Breast epithelium (tissue), 4 donors: ENCODE results near the gene NEU4. TPM values are rescaled to one million over a fixed set of nuclear protein-coding genes. Genes with fewer than 3 reads are reported as not detected.
"Not testable (repeated sequence)": the region's sequence is repeated elsewhere in the genome, so short reads cannot be mapped to it uniquely, and the experiment has no call there.

Experiments used
- DNase-seq, 2 donors: peaks; one replicate each; pipeline ENCODE4 v3.0.0-alpha.2; 2019; ENCODE audit warnings: low spot score in 2 of 2
- H3K27ac ChIP-seq, 2 donors: fragments of 200-600 bp; sonication (generic) in 1 of 2; one replicate each; pipeline ENCODE4 v1.5.1; 2016 to 2019; ENCODE audit warnings: mild to moderate bottlenecking in 1 of 2
- H3K27me3 ChIP-seq, 2 donors: fragments of 200-600 bp; sonication (generic) in 1 of 2; one replicate each; pipeline versions ENCODE4 v1.5.1 to v1.6.0; 2017 to 2019; ENCODE audit warnings: control low read depth in 1 of 2, mild to moderate bottlenecking in 1 of 2
- H3K36me3 ChIP-seq: fragments of 200-600 bp; one replicate; pipeline ENCODE4 v1.5.1; 2019
- H3K4me1 ChIP-seq, 2 donors: fragments of 200-600 bp; sonication (generic); one replicate each; pipeline ENCODE4 v1.5.1; 2016 to 2019; ENCODE audit warnings: control low read depth in 1 of 2
- H3K4me3 ChIP-seq, 3 donors: fragments of 200-600 bp; sonication (generic); 1 replicate in 2 of 3; 2 replicates in 1 of 3; pipeline ENCODE4 v1.5.1; 2016 to 2019; ENCODE audit warnings: mild to moderate bottlenecking in 3 of 3, moderate library complexity in 2 of 3
- H3K9me3 ChIP-seq, 2 donors: fragments of 200-600 bp; sonication (generic) in 1 of 2; one replicate each; pipeline ENCODE4 v1.5.1; 2016 to 2019; ENCODE audit warnings: control low read depth in 1 of 2
- POLR2A ChIP-seq: fragments of 450-650 bp; IDR thresholded peaks from one replicate; pipeline ENCODE4 v1.6.1; 2016; ENCODE audit warnings: antibody characterized with exemption, mild to moderate bottlenecking, moderate library complexity
- POLR2AphosphoS5 ChIP-seq, 3 donors: sonication (generic); formaldehyde crosslinking; IDR thresholded peaks; one replicate each; pipeline ENCODE4 v1.6.1; 2017; ENCODE audit warnings: antibody characterized with exemption in 3 of 3
- intact Hi-C: fragments of 100-400 bp; cut with DNase I; formaldehyde crosslinking; loops from one replicate; pipeline ENCODE4 v1.15.1; 2023; ENCODE audit warnings: low total_unique reads
- total RNA-seq, 3 donors: library from RNA; depleted of rRNA; stranded (reverse); fragments of >200 nt; gene quantifications; one replicate each; pipeline ENCODE4 v1.1.0, GENCODE V29; 2016
- TF ChIP-seq, protein P1 (sequence below), 3 donors: fragments of 450-650 bp; IDR thresholded peaks; one replicate each; pipeline ENCODE4 v1.5.1; 2016 to 2017; ENCODE audit warnings: antibody characterized with exemption in 3 of 3, mild to moderate bottlenecking in 3 of 3, moderate library complexity in 3 of 3

The NEU4 gene
- total RNA-seq, 3 donors from 2014 or later, result 0.33 to 3.0 (median 0.44) TPM

DNA sequence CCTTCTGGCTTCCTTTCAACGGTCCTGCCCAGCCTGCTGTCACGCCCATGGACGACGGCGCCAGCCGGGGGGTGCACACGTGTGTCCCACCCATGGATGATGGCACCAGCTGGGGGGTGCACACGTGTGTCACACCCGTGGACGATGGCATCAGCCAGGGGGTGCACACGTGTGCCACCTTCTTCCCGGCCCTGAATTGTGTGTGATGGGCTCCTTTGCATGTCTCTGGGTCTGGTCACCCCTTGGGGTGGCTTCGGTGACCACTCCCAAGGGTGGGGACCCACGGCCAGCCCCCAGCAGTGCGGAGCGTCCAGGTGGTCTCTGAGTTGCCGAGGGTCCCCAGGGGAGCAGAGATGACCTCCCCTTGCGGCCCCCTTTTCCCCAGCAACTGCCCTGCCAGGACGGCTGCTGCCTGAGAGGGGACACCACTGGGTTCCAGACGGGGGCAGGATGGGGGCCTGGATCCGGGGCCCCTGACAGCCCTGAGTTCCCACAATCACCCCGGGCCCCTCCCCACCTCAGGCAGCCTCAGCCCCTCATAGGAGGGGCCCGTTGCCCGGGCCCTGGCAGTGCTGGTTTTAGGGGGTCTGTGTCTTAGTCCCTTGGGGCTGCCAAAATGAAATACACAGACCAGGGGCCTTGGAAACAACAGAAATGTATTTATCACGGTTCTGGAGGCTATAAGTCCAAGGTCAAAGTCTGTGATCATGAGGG is 9.4 kb downstream of the NEU4 start:
- DNase-seq, result peak in 1 of 2 donors; percentile 27
- no peaks in the 10 kb centered on the region for H3K9me3 ChIP-seq

DNA sequence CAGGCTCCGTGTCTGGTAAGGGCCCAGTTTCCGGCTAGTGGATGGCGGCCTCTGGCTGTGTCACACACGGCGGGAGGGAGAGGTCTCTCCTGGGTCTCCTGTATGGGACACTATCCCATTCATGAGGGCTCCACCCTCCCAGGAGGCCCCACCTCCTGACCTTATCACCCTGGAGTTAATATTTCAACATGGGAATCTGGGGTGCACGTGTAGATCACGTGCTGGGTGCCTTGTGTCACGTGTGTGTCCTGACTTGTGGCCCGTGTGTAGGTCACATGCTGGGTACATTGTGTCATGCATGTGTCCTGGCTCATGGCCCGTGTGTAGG is 9.9 kb downstream of the NEU4 start:
- intact Hi-C loops, result loop anchor here (5.0 kb wide), 1 partner anchor 692 kb away; no protein-coding TSS in a partner anchor
- DNase-seq, result peak in 1 of 2 donors; percentile 25

More for the DNA sequence above, 9.4 kb downstream of the NEU4 start:
- Histone ChIP-seq H3K36me3 (no peaks in the 10 kb centered on the region), H3K27ac (no peak overlapping the region), H3K27me3 (peaks cover 0 to 44% of the 10 kb centered on the region in 2 donors), H3K4me3 (no peak overlapping the region), H3K4me1 (no peaks in the 10 kb centered on the region)
- no peak for TF ChIP-seq POLR2A
- no peak for TF ChIP-seq POLR2AphosphoS5 (IDR thresholded peaks at IDR 0.05)
- TF ChIP-seq, protein P1, sequence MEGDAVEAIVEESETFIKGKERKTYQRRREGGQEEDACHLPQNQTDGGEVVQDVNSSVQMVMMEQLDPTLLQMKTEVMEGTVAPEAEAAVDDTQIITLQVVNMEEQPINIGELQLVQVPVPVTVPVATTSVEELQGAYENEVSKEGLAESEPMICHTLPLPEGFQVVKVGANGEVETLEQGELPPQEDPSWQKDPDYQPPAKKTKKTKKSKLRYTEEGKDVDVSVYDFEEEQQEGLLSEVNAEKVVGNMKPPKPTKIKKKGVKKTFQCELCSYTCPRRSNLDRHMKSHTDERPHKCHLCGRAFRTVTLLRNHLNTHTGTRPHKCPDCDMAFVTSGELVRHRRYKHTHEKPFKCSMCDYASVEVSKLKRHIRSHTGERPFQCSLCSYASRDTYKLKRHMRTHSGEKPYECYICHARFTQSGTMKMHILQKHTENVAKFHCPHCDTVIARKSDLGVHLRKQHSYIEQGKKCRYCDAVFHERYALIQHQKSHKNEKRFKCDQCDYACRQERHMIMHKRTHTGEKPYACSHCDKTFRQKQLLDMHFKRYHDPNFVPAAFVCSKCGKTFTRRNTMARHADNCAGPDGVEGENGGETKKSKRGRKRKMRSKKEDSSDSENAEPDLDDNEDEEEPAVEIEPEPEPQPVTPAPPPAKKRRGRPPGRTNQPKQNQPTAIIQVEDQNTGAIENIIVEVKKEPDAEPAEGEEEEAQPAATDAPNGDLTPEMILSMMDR (IDR thresholded peaks at IDR 0.05), result no peak
- intact Hi-C loops, result loop anchor here (5.0 kb wide), 1 partner anchor 691 kb away; no protein-coding TSS in a partner anchor

DNA sequence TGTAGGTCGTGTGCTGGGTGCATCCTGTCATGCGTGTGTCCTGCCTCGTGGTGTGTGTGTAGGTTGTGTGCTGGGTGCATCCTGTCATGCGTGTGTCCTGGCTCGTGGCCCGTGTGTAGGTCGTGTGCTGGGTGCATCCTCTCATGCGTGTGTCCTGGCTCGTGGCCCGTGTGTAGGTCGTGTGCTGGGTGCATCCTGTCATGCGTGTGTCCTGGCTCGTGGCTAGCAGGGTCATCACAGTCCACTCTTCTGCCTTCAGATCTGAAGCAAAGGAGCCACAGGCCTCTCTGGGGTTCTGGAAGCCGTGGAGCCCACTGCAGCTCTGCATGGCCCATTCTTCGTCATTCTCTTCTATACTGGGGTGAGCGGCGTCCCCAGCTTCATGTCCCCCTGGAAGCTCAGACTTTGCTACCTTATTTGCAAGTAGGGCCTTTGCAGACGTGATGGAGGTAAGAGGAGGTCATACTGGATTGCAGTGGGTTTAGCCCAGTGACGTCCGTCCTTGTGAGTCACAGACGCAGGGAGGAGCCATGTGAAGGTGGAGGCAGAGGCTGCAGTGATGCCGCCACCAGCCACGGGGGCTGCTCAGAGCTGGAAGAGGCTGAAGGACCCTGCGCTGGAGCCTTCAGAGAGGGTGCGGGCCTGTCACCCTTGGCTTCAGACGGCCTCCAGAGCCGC is 11.1 kb downstream of the NEU4 start:
- intact Hi-C loops, result loop anchor here (5.0 kb wide), 1 partner anchor 693 kb away; no protein-coding TSS in a partner anchor
- H3K36me3 ChIP-seq, H3K27ac ChIP-seq, H3K9me3 ChIP-seq, H3K4me3 ChIP-seq, H3K4me1 ChIP-seq: not testable (repeated sequence)
- peaks cover 0 to 35% of the 10 kb centered on the region in 2 donors for H3K27me3 ChIP-seq
- DNase-seq, result peak in 1 of 2 donors; percentile 44

More for the DNA sequence above, 9.9 kb downstream of the NEU4 start:
- no peak overlapping the region for H3K27ac ChIP-seq
- no peaks in the 10 kb centered on the region for H3K4me1 ChIP-seq
- no peaks in the 10 kb centered on the region for H3K9me3 ChIP-seq
- H3K27me3 ChIP-seq, result peaks cover 0 to 44% of the 10 kb centered on the region in 2 donors
- TF ChIP-seq POLR2AphosphoS5 (IDR thresholded peaks at IDR 0.05), result no peak
- no peak for TF ChIP-seq POLR2A
- TF ChIP-seq, protein P1 (IDR thresholded peaks at IDR 0.05), result no peak
- H3K4me3 ChIP-seq, result no peak overlapping the region
- no peaks in the 10 kb centered on the region for H3K36me3 ChIP-seq

DNA sequence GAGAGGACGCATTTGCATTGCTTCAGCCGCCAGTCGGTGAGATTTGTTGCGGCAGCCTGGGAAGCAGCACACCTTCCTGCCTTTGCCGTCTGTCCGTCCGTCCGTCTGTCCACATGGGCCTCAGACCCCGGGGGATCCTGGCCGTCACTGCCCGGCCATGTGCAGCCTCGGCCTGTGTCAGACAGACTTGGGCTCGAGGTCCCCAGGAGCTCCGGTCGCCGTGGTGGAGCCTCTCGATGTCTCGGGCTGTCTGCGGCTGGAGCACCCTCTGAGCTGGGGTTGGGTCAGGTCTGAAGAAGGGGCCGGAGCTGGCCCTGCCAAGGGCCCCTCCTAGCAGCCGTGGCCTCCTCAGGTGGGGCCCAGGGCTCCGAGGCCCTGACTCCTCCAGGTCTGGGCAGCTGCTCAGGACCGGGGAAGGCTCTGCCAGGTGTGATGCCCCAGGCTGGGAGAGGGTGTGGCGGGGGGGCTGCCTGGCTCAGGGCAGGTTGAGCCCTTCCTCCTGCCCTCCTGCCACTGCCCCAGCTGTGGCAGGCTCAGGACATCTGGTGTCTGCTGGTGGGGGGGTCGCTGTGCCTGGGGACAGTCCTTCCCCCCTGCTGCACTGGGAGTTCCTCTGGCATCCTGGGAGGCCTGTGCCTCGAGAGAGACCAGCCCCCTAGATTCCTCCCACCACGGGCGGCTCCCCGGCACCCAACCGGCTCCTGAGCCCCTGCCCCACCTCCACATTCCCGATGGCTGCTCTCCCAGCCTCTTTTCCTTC is 11.8 kb downstream of the NEU4 start:
- Histone ChIP-seq H3K27ac (no peak overlapping the region), H3K9me3 (no peaks in the 10 kb centered on the region), H3K36me3 (no peaks in the 10 kb centered on the region), H3K4me3 (no peak overlapping the region), H3K4me1 (no peaks in the 10 kb centered on the region), H3K27me3 (peaks cover 0 to 30% of the 10 kb centered on the region in 2 donors)
- DNase-seq, result peak in 1 of 2 donors; percentile 48
- intact Hi-C loops, result no loop called here
- TF ChIP-seq, protein P1 (IDR thresholded peaks at IDR 0.05), result no peak
- TF ChIP-seq POLR2A (no peak), POLR2AphosphoS5 (IDR thresholded peaks at IDR 0.05) (no peak)

DNA sequence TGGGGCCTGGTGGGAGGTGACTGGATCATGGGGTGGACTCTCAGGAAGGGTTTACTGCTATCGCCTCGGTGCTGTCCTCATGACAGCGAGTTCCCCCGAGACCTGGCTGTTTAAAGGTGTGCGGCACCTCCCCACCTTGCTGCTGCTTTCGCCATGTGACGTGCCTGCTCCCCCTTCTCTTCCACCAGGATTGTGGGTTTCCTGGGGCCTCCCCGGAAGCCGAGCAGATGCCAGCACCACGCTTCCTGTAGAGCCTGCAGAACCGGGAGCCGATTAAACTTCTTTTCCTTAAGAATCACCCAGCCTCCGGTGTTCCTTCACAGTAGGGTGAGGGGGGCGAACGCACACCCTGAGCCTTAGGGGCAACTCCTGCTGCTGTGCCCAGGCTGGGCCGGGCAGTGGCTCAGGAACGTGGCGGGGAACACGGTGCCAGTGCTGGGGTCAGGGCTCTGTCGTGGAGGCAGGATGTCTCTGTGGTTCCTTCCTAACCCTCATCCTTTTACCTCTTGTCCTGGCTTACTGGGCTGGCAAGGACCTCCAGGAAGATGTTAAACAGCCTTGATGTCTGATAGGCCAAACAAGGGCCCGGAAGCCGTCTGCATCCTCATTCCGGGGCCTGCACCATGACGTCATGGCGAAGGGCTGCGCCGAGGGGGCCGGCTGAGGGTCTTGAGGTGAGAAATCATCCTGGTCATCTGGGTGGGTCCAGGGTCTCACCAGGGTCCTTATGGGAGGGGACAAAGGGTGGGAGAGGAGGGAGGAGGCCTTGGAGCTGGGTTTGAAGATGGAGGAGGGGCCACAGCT is 12.7 kb downstream of the NEU4 start:
- DNase-seq, result peak in 1 of 2 donors; percentile 40
- H3K9me3 ChIP-seq, result peaks cover 1 to 3% of the 10 kb centered on the region in 2 donors
- peaks cover 0 to 21% of the 10 kb centered on the region in 2 donors for H3K27me3 ChIP-seq
- H3K4me3 ChIP-seq, result peak overlapping the region in 1 of 3 donors; percentile 31
- no peaks in the 10 kb centered on the region for H3K36me3 ChIP-seq
- H3K4me1 ChIP-seq, result no peaks in the 10 kb centered on the region
- H3K27ac ChIP-seq, result no peak overlapping the region
- TF ChIP-seq, protein P1 (IDR thresholded peaks at IDR 0.05), result no peak
- TF ChIP-seq POLR2AphosphoS5 (IDR thresholded peaks at IDR 0.05), result no peak
- TF ChIP-seq POLR2A, result no peak
- intact Hi-C loops, result no loop called here
